Ramos (cell line): ENCODE measurements around the gene IL1RAP.

Experiments
- in situ Hi-C: fragments of 300-500 bp; cut with MboI; formaldehyde crosslinking; loops from one replicate; pipeline ENCODE4 v1.14.3; 2022; ENCODE audit warnings: low sequenced_read_pairs; ENCODE audit not compliant: unreplicated experiment

Gene IL1RAP

DNA sequence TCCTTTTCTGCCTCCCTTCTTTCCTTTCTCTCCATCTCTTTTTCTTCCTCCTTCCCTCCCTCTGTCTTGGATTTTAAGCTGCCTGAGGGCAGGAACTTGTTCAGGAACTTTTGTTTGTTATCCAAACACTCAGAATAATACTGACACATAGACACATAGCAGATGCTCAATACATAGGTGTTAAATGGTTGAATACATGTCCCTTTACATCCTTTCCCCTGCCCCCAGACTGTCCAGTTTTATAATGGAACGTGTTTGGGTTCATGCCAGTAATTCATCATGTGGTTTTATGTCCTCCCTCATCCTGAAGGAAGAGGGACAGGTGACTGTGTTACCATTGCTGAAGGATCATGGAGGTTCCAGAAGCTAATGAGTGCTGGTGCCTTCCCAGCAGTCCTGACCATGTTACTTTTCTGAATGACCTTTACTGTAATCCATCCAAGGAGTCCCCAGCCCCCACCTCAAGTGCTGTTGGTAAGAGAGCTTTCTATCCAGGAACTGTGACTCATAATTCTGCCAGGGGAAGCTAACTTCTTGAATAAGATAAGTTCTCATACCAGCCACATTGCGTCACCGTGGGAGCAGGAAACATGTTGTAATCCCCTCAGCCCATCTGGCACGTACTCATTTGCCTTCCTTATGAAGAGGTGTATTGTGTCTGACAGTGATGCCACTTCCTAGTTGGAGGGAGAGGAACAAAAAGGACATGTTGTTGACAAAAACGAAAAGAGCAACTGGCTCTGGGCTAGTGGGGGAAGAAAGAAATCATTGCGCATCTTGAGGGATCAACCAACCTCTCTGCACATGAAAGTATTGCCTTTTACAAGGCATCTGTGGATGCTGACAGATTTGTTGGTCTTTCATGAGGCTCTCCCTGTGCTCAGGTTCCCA is 52.4 kb downstream of the IL1RAP start:
- in situ Hi-C loops = no loop called here

DNA sequence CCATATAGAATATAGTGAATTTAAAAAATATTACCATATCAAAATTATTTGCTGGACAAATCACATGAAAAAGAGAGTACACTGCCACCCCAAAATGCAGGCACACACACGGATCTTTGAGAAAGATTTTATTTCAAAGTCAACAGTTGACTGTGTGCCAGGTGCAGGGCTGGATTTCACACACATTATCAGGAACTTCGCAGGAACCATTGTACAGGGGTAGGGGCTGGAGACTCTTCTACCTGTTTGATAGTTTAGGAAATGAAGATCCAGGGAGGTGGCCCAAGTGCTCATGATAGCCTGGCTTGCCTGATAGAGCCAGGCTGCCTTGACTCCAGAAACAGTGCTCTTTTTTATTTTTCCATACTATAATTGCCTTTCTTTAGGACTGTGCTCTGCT is 54.2 kb downstream of the IL1RAP start:
- in situ Hi-C loops = no loop called here

DNA sequence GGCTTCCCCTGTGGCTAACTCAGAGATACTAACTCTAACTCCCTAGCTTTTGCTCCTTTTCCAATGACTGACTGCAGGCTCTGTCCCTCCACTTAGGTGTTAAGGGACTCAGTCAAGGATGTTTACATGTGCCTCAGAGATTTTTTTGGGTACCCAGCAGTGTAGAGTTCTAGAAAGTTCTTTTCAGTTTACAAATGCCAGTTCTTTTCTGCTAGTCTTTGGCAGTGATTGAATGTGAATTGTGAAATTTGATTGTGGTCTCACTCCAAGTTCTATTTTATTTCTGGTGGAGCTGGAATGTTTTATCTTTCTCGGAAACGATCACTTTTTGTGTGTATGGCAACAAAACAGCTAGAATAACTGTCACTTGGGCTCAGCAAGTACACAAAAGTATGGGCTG is 60.6 kb downstream of the IL1RAP start:
- in situ Hi-C loops = no loop called here

GRCh38 chr3:190575437-190576185 is 61.7 kb downstream of the IL1RAP start:
- in situ Hi-C loops = no loop called here

DNA sequence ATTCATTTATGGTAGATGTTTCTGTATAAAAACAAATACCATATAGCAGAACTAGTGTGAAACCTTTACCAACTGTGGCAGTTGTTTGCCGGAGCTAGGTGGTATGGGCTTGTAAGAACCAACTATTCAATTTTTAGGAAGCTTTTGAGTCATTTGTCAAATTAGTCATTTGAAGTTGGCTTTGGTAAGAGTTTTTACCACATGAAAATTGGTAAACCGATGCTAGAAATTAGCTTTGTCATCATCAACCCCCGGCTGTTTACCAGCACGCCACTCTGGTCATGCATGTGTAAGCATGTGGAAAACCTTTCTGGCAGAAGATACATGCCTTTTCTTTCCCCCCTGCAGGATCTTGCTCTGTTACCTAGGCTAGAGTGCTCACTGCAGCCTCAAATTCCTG is 63.3 kb downstream of the IL1RAP start:
- in situ Hi-C loops = no loop called here

DNA sequence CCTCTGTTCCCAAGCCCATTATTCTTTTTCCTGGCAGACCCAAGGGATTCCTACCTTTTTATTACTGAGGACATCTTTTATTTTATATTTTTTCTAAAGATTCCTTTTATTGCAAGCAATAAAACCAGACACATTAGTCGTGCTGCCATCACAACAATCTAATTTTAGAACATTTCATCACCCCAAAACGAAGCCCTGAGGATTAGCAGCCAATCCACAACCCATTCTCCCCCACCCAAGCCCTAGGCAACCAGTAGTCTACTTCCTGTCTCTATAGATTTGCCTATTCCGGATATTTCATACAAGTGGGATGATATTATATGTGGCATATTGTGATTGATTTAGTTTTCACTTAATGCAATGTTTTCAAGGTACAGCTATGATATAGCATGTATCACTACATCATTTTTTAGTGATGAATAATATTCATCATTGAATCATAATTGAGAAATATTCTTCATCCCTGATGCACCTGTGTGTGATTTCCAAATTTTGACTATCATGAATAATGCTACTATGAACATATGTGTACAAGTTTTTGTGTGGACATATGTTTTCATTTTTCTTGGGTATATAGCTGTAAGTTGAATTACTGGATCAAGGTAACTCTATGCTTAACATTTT is 65.7 kb downstream of the IL1RAP start:
- in situ Hi-C loops = no loop called here

DNA sequence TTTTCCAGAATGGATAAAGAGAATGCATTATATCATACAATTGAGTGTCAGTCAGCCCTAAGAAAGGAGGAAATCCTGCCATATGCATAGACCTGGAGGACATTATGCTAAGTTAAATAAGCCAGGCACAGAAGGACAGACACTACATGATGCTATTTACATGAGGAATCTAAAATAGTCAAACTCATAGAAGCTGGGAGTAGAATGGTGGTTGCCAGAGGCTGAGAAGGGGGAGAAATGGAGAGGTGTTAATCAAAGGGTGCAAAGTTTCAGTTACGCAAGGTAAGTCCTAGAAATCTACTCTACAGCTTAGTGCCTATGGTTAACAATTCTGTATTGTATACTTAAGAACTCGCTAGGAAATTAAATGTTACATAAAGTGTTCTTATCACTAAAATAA is 66.5 kb downstream of the IL1RAP start:
- in situ Hi-C loops = no loop called here

- in situ Hi-C loops = no loop called here
Observed at GRCh38 chr3:190581041-190581541, 67.2 kb downstream of the IL1RAP start.

DNA sequence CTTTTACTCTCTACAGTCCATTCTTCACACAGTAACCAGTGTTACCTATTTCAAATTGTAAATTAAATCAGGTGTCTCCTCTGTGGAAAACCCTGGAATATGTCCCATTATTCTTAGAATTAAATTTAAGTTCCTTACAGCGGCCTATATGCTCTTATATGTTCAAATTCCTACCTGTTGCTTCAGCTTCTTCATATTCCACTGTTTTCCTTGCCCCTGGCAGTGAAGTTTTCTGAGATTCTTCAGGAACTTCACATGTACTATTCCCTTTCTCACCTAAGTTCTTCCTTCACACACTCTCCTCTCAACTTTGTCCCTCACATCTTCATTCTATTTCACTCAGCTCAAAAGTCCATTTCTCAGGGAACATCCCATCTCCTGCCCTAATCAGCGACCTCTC is 68.8 kb downstream of the IL1RAP start:
- in situ Hi-C loops = no loop called here

GRCh38 chr3:190585805-190586630 is 72.1 kb downstream of the IL1RAP start:
- in situ Hi-C loops = no loop called here

GRCh38 chr3:190586631-190587011 is 72.7 kb downstream of the IL1RAP start:
- in situ Hi-C loops = no loop called here

DNA sequence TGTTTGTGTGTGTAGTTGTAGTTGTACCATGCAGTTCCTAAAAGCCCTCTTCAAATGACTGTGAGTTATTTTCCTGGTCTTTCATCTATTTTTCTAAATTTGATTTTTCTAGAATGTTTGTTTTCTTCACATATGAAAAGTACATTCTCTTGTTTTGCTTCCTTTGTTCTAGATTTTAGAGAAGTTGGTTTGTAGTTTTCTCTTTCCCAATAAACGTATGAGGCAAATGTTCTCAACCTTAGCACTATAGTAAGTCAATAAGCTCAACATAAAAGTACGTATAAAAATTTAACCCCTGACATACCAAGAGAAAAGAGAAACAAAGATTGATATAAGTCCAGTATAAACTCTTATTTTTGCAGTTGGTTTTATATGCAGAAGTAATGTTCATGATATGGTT is 74.7 kb downstream of the IL1RAP start:
- in situ Hi-C loops = no loop called here

GRCh38 chr3:190589326-190589725 is 75.4 kb downstream of the IL1RAP start:
- in situ Hi-C loops = no loop called here

GRCh38 chr3:190591080-190591479 is 77.2 kb downstream of the IL1RAP start:
- in situ Hi-C loops = no loop called here

GRCh38 chr3:190593075-190593474 is 79.2 kb downstream of the IL1RAP start:
- in situ Hi-C loops = no loop called here

GRCh38 chr3:190594171-190594570 is 80.3 kb downstream of the IL1RAP start:
- in situ Hi-C loops = no loop called here

DNA sequence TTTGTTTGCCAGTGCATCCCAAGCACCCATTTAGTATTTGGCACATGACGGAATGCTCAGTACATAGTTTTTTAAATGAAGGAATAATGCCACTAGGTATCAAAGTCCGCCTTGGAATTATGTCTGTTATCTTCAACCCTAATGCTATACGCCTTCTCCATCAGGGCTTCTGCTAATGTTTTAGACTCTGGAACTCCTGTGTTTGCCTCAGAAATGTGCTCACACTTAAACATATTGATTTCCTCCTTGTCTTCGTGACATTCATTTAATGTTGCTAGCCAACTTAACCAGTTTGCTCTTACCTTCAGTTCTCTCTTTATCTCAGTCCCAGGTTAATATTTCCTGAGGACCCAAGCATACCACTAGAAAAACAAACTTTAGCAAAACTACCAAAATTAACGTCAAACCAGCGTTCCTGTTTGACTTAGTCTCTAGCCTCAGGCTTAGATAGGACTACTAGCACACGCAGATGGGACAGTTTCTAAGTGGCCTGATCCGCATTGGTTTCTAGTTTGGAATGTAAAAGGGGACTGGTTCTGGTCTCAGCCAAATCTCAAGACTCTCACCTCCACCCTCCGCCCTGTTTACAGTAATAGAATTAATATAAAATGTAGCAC is 81.4 kb downstream of the IL1RAP start:
- in situ Hi-C loops = no loop called here

- in situ Hi-C loops = no loop called here
Observed at GRCh38 chr3:190595807-190596206, 81.9 kb downstream of the IL1RAP start.

DNA sequence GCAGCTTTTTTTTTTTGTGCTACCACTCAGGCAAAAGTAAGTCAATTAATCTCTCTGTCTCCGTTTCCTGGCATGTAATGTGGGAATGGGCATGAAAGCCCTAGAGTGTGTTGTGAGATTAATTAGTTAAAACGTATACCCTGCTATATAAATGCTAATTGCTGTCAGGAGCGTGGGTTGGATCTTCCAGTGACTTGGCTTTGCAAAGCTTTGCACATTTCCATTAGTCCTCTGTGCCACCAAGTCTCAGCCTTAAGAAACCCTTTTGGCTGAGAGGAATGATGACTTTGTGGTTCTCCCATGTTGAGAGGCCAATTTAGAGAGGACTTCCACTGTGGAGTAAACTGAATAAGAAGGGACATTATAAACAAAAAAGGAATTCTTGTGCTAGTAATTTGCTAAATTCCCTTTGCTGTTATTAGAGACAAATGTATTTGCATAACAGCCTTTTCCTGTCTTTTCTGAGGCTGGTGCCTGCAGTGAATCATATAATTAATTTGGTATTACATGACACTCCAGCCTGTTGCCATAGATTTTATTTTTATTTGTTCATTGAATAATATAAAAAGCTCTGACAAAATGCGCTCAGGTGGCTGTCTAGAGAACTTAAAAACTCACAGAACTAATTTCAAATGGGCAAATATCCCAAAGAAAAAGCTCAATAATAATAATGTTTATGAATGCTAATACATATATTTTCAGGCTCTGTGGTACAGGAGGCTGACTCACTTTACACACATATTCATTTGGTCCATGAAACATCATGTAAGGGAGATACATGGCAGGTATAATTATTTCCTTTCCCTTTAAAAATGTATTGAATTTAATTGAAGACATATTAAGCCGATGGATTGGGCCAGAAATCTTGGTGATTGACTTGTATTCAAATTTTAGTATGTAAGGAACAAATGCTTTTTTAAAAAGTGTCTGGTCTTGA is 82.7 kb downstream of the IL1RAP start:
- in situ Hi-C loops = no loop called here
